Nephron (organoid): ENCODE measurements around the gene EXOC3L1.

ENCODE experiments used
- H3K27ac Mint-ChIP-seq, 3 experiments: 2 replicates each; pipeline ENCODE4 v1.8.0; 2020; ENCODE audit warnings: mixed read lengths in 3 of 3, mild to moderate bottlenecking in 2 of 3, moderate library complexity in 1 of 3
- H3K27me3 Mint-ChIP-seq: 2 replicates; pipeline ENCODE4 v1.8.0; 2021; ENCODE audit warnings: low read depth, mild to moderate bottlenecking, moderate library complexity, mixed read lengths
- H3K36me3 Mint-ChIP-seq: 2 replicates; pipeline ENCODE4 v1.8.0; 2020; ENCODE audit warnings: low read depth, mixed read lengths
- H3K4me1 Mint-ChIP-seq: 2 replicates; pipeline ENCODE4 v1.8.0; 2020; ENCODE audit warnings: mixed read lengths
- H3K4me3 Mint-ChIP-seq, 3 experiments: 2 replicates each; pipeline ENCODE4 v1.8.0; 2020; ENCODE audit warnings: mild to moderate bottlenecking in 3 of 3, mixed read lengths in 3 of 3, moderate library complexity in 2 of 3
- H3K9me3 Mint-ChIP-seq: 2 replicates; pipeline ENCODE4 v1.8.0; 2020; ENCODE audit warnings: mixed read lengths
- CTCF ChIP-seq, 3 experiments: fragments of 200-600 bp; sonication (generic); IDR thresholded peaks; one replicate each; pipeline ENCODE4 v1.5.0; 2021; ENCODE audit warnings: antibody characterized with exemption in 3 of 3; ENCODE audit not compliant: unreplicated experiment in 3 of 3

EXOC3L1 gene

GRCh38 chr16:67148221-67148620 is 41.7 kb downstream of the EXOC3L1 start:
- Mint-ChIP-seq H3K36me3 (peaks cover 53% of the 10 kb centered on the region), H3K4me1 (peaks cover 20% of the 10 kb centered on the region), H3K27me3 (peaks cover 20% of the 10 kb centered on the region), H3K4me3 (peak overlapping the region; percentile 31 to 81 (median 79)), H3K9me3 (no peaks in the 10 kb centered on the region), H3K27ac (peak overlapping the region in 2 of 3 experiments; percentile 68 to 70)
- no peak for TF ChIP-seq CTCF (IDR thresholded peaks at IDR 0.05; ENCODE audit: unreplicated experiment in 3 of 3)

DNA sequence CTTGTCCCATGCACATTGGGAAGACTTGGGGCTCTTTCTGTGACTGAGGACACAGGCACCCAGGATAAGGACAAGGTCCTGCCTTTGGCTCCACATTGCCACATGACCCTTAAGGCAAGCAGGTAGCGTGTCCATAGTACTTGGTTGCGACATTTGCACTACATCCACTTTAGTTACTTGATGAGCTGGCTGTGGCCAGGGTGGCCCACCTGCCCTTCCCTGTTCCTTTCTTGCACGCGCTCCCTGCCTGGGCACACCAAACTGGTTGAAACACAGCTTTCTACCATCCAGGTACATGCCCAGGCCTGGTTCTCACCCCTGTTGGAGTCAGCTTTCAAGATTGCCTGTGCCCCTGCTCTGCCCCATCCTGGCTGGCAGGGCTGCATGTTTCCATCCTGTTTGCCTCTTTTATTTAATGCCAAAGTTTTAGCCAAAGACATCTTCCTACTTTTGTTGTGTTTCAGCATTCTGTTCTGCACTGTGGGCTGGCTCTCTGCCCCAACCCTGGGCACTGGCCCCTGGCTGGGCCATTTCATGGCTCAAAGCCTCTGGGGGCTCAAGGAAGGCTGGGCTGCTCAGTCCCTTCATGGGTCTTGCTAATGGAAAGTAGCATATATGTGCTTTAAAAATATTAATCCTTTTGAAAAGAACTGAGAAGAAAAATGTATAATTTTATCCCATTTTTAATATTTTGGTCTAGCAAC is 42.3 kb downstream of the EXOC3L1 start:
- no peak overlapping the region for H3K4me3 Mint-ChIP-seq
- no peak for TF ChIP-seq CTCF (IDR thresholded peaks at IDR 0.05; ENCODE audit: unreplicated experiment in 3 of 3)
- H3K36me3 Mint-ChIP-seq: peaks cover 58% of the 10 kb centered on the region

GRCh38 chr16:67146523-67147357 is 43.2 kb downstream of the EXOC3L1 start:
- TF ChIP-seq CTCF (IDR thresholded peaks at IDR 0.05; ENCODE audit: unreplicated experiment in 3 of 3): no peak
- no peaks in the 10 kb centered on the region for H3K9me3 Mint-ChIP-seq
- peak overlapping the region in 1 of 3 experiments; percentile 39 for H3K27ac Mint-ChIP-seq
- peaks cover 19% of the 10 kb centered on the region for H3K4me1 Mint-ChIP-seq
- peaks cover 9% of the 10 kb centered on the region for H3K27me3 Mint-ChIP-seq
- H3K36me3 Mint-ChIP-seq: peaks cover 66% of the 10 kb centered on the region
- H3K4me3 Mint-ChIP-seq: peak overlapping the region in 2 of 3 experiments; percentile 46 to 51

More for the DNA sequence above, 42.3 kb downstream of the EXOC3L1 start:
- Mint-ChIP-seq H3K9me3 (no peaks in the 10 kb centered on the region), H3K4me1 (peaks cover 20% of the 10 kb centered on the region), H3K27me3 (peaks cover 13% of the 10 kb centered on the region), H3K27ac (no peak overlapping the region)

DNA sequence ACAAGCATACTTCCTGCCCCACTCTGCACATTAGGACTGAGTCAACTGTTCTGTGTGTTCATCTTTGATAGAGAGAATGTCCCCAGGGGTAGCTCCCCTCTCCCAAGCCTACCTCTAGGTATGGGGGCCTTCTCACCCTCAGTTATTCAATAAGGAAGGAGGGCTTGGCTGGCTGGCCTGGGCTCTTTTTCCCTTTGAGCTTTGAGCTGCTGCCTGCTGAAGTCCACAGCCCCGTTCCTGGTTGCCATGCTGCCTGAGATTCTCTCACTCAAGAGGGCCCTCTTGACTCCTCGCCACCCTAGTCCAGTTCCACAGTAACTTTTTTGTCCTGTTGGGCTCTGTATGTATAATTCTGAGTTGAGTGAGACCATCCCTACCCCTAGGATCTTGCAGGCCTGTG is 44.2 kb downstream of the EXOC3L1 start:
- peaks cover 11% of the 10 kb centered on the region for H3K4me1 Mint-ChIP-seq
- no peak for TF ChIP-seq CTCF (IDR thresholded peaks at IDR 0.05; ENCODE audit: unreplicated experiment in 3 of 3)
- H3K9me3 Mint-ChIP-seq: no peaks in the 10 kb centered on the region
- H3K27me3 Mint-ChIP-seq: no peaks in the 10 kb centered on the region
- H3K27ac Mint-ChIP-seq: no peak overlapping the region
- no peak overlapping the region for H3K4me3 Mint-ChIP-seq
- H3K36me3 Mint-ChIP-seq: peaks cover 73% of the 10 kb centered on the region

DNA sequence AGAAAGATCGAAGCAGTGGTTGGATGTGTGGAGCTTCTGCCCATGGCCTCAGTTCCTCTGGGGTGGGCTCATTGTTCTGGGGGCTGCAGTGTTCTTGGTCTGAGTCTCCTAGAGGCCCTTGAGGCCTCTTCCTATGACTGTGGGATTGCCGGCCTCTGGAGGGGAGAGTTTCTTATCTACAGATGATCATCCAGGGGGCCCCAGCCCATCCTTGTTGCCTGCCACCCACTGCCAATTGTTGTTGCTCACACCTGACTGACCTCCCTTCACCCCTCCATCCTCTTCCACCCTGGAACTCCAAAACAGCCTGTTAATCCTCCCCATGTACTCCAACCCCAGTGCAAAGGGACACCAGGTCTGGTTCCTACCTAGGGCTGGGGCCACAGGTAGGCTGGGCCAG is 45.0 kb downstream of the EXOC3L1 start:
- Mint-ChIP-seq H3K4me3 (no peak overlapping the region), H3K9me3 (no peaks in the 10 kb centered on the region), H3K27me3 (no peaks in the 10 kb centered on the region), H3K27ac (no peak overlapping the region), H3K36me3 (peaks cover 81% of the 10 kb centered on the region), H3K4me1 (peaks cover 11% of the 10 kb centered on the region)
- TF ChIP-seq CTCF (IDR thresholded peaks at IDR 0.05; ENCODE audit: unreplicated experiment in 3 of 3): no peak
